ENCODE data around the gene ANKS1A.
"Not testable (repeated sequence)": the region's sequence is repeated elsewhere in the genome, so short reads cannot be mapped to it uniquely, and the experiment has no call there.

Gene ANKS1A

DNA sequence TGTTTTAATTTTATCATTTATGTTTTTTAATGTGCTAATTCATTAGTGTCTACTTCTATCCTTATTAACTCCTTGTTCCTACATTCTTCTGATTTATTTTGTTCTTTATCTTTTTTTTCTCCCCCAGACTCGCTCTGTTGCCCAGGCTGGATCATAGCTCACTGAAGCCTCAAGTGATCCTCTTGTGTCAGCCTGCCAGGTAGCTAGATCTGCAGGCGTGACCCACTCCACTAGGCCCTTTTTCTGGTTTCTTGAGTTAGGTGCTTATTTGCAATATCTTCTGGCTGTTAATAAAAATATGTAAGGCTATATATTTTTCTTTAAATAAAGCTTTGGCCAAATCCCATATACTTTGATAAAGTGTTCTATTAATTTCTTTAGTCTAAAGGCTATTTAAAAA, 4.1 kb upstream of the ANKS1A start:
- Histone ChIP-seq H3K79me1 (ENCODE audit: low read length) (peaks cover 6% of the 10 kb centered on the region), H3K4me1 (ENCODE audit: control insufficient read depth in 1 of 2, insufficient read depth in 2 of 2, low read length in 2 of 2) (peaks cover 0 to 1% of the 10 kb centered on the region in 2 experiments), H3K14ac (ENCODE audit: low read length) (no peak overlapping the region), H3K79me2 (ENCODE audit: control insufficient read depth, insufficient read depth, low read length, poor library complexity) (peaks cover 7% of the 10 kb centered on the region), H2AK5ac (ENCODE audit: low read length) (no peak overlapping the region), H3K18ac (ENCODE audit: low read length) (no peak overlapping the region), H3K27ac (ENCODE audit: low read depth, low read length) (no peak overlapping the region), H3K27me3 (ENCODE audit: insufficient read depth, low read length) (no peaks in the 10 kb centered on the region), H3K4ac (ENCODE audit: low read depth, low read length) (no peak overlapping the region), H2BK12ac (ENCODE audit: low read length) (no peak overlapping the region), H2AFZ (ENCODE audit: insufficient read depth, low read length, poor library complexity) (no peak overlapping the region), H3K23ac (ENCODE audit: low read length) (no peak overlapping the region), H3K4me2 (ENCODE audit: low read length) (no peak overlapping the region), H4K12ac (ENCODE audit: low read depth, low read length) (no peak overlapping the region), H2BK5ac (ENCODE audit: low read depth, low read length, poor library complexity) (no peak overlapping the region), H3K9ac (ENCODE audit: low read length) (no peak overlapping the region), H3K9me3 (ENCODE audit: insufficient read depth, low read depth, low read length) (no peaks in the 10 kb centered on the region), H3K36me3 (ENCODE audit: control insufficient read depth in 1 of 2, insufficient read depth in 2 of 2, low read length in 2 of 2) (peaks cover 3 to 4% of the 10 kb centered on the region in 2 experiments), H4K91ac (ENCODE audit: low read depth, low read length) (no peak overlapping the region), H4K8ac (ENCODE audit: low read depth, low read length) (no peak overlapping the region), H2BK120ac (ENCODE audit: insufficient read depth, low read length, poor library complexity) (no peak overlapping the region), H3K4me3 (ENCODE audit: low read depth, low read length) (no peak overlapping the region)
- WGBS (ENCODE audit: extremely low coverage, insufficient coverage, insufficient read length): no CpG with 5 or more reads among the region's 2 CpGs
- DNase-seq: no peak

DNA sequence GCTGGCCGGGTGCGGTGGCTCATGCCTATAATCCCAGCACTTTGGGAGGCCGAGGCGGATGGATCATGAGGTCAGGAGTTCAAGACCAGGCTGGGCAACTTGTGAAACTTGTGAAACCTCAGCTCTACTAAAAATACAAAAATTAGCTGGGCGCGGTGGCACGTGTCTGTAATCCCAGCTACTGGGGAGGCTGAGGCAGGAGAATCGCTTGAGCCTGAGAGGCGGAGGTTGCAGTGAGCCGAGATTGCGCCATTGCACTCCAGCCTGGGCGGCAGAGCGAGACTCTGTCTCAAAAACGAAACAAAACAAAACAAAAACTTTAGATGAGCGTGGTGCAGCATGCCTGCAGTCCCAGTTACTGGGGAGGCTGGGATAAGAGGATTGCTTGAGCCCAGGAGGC, 3.2 kb upstream of the ANKS1A start:
- not testable (repeated sequence) for H3K79me2 ChIP-seq (ENCODE audit: control insufficient read depth, insufficient read depth, low read length, poor library complexity); H3K9me3 ChIP-seq (ENCODE audit: insufficient read depth, low read depth, low read length); H3K4me2 ChIP-seq (ENCODE audit: low read length); H2BK5ac ChIP-seq (ENCODE audit: low read depth, low read length, poor library complexity); H2BK120ac ChIP-seq (ENCODE audit: insufficient read depth, low read length, poor library complexity); H4K91ac ChIP-seq (ENCODE audit: low read depth, low read length); H3K18ac ChIP-seq (ENCODE audit: low read length); H2AK5ac ChIP-seq (ENCODE audit: low read length); H3K23ac ChIP-seq (ENCODE audit: low read length); H3K79me1 ChIP-seq (ENCODE audit: low read length); H4K8ac ChIP-seq (ENCODE audit: low read depth, low read length); H3K27me3 ChIP-seq (ENCODE audit: insufficient read depth, low read length); H2BK12ac ChIP-seq (ENCODE audit: low read length); H3K27ac ChIP-seq (ENCODE audit: low read depth, low read length); H3K14ac ChIP-seq (ENCODE audit: low read length); H4K12ac ChIP-seq (ENCODE audit: low read depth, low read length); H2AFZ ChIP-seq (ENCODE audit: insufficient read depth, low read length, poor library complexity); H3K4me3 ChIP-seq (ENCODE audit: low read depth, low read length); H3K4me1 ChIP-seq (ENCODE audit: control insufficient read depth in 1 of 2, insufficient read depth in 2 of 2, low read length in 2 of 2); H3K9ac ChIP-seq (ENCODE audit: low read length); H3K4ac ChIP-seq (ENCODE audit: low read depth, low read length); H3K36me3 ChIP-seq (ENCODE audit: control insufficient read depth in 1 of 2, insufficient read depth in 2 of 2, low read length in 2 of 2)
- peak in 1 of 2 donors; percentile 37 for DNase-seq
- WGBS (ENCODE audit: extremely low coverage, insufficient coverage, insufficient read length): no CpG with 5 or more reads among the region's 15 CpGs

DNA sequence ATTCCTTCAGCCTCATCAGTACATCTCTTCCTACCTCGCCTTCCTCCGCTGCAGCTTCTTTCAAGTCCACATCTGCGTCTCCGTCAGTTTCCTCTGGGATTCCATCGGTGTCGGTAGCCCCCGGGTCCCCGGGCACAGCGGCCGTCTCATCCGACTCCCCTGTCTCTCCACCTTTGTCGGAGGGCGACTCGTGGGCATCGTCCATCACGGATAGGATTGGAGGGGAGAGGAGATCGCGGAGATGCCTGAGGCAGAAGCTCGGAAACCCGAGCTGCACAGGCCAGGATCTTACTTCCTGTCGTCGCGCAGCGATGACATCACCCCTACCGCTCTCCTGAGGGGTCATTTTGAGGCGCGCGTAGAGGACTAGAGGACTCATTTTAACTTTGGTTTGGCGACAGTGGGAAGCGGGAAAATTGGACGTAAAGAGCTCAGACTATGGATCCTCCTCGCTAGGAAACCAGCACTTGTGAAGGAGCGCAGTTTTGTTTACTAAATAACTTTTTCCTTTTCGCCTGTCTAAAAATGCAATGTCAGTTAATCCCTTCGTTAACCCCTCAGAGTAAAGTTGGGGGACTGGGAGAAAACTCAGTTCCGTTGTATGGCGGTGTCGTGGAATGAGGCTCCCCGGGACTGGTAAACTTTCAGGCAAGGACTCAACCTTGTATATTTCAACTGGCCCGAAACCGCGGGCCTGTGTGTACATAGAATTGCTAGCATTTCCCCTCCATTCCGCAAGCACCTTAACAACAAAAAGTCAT, 1.1 kb upstream of the ANKS1A start, which contains the start of gene TAF11:
Gene TAF11 (minus strand): TSS at position 290 of the 761 bp plus-strand sequence. CDS start 85 bp downstream, at position 205.
- H3K4me3 ChIP-seq (ENCODE audit: low read depth, low read length): peak within 1 kb of the TSS; percentile 94
- no peak within 1 kb of the TSS for H2AK5ac ChIP-seq (ENCODE audit: low read length)
- H3K9me3 ChIP-seq (ENCODE audit: insufficient read depth, low read depth, low read length): no peaks in the 10 kb centered on the region
- H3K27me3 ChIP-seq (ENCODE audit: insufficient read depth, low read length): no peaks in the 10 kb centered on the region
- no CpG with 5 or more reads among the region's 43 CpGs for WGBS (ENCODE audit: extremely low coverage, insufficient coverage, insufficient read length)
- H3K4ac ChIP-seq (ENCODE audit: low read depth, low read length): peak within 1 kb of the TSS; percentile 27
- peaks cover 0 to 1% of the 10 kb centered on the region in 2 experiments for H3K4me1 ChIP-seq (ENCODE audit: control insufficient read depth in 1 of 2, insufficient read depth in 2 of 2, low read length in 2 of 2)
- H3K4me2 ChIP-seq (ENCODE audit: low read length): peak within 1 kb of the TSS; percentile 88
- peak; percentile 95 to 98 for DNase-seq
- H3K23ac ChIP-seq (ENCODE audit: low read length): no peak within 1 kb of the TSS
- H4K91ac ChIP-seq (ENCODE audit: low read depth, low read length): peak within 1 kb of the TSS; percentile 31
- H3K79me1 ChIP-seq (ENCODE audit: low read length): peaks cover 6% of the 10 kb centered on the region
- peak within 1 kb of the TSS; percentile 20 for H3K14ac ChIP-seq (ENCODE audit: low read length)
- peak within 1 kb of the TSS; percentile 24 for H3K27ac ChIP-seq (ENCODE audit: low read depth, low read length)
- H3K79me2 ChIP-seq (ENCODE audit: control insufficient read depth, insufficient read depth, low read length, poor library complexity): peaks cover 9% of the 10 kb centered on the region
- H3K9ac ChIP-seq (ENCODE audit: low read length): peak within 1 kb of the TSS; percentile 93
- H4K8ac ChIP-seq (ENCODE audit: low read depth, low read length): peak within 1 kb of the TSS; percentile 88
- H2BK12ac ChIP-seq (ENCODE audit: low read length): no peak within 1 kb of the TSS
- no peaks in the 10 kb centered on the region for H3K36me3 ChIP-seq (ENCODE audit: control insufficient read depth in 1 of 2, insufficient read depth in 2 of 2, low read length in 2 of 2)
- H4K12ac ChIP-seq (ENCODE audit: low read depth, low read length): peak within 1 kb of the TSS; percentile 46
- peak within 1 kb of the TSS; percentile 80 for H2AFZ ChIP-seq (ENCODE audit: insufficient read depth, low read length, poor library complexity)
- no peak within 1 kb of the TSS for H2BK120ac ChIP-seq (ENCODE audit: insufficient read depth, low read length, poor library complexity)
- no peak within 1 kb of the TSS for H3K18ac ChIP-seq (ENCODE audit: low read length)
- H2BK5ac ChIP-seq (ENCODE audit: low read depth, low read length, poor library complexity): peak within 1 kb of the TSS; percentile 42

DNA sequence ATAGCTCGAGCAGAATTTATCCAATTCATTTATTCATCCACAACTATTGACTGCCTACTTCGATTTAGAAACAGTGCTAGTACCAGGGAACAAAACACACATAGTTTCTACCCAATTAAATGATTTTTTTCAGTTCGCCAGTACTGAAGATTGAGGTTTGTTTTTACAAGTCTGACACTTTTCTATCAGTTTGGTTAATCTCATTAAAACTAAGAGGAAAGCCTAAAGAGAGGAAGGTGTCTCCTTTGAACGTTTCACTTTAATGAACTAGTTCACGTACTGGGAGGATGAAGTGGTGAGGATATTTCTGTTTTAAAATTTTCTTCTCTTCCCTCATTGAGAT, 570 bp upstream of the ANKS1A start:
- Histone ChIP-seq H2AK5ac (ENCODE audit: low read length) (no peak overlapping the region), H3K4me2 (ENCODE audit: low read length) (peak overlapping the region; percentile 88), H3K4me1 (ENCODE audit: control insufficient read depth in 1 of 2, insufficient read depth in 2 of 2, low read length in 2 of 2) (peaks cover 0 to 1% of the 10 kb centered on the region in 2 experiments), H3K79me1 (ENCODE audit: low read length) (peaks cover 6% of the 10 kb centered on the region), H2BK12ac (ENCODE audit: low read length) (no peak overlapping the region), H3K27me3 (ENCODE audit: insufficient read depth, low read length) (no peaks in the 10 kb centered on the region), H4K91ac (ENCODE audit: low read depth, low read length) (no peak overlapping the region), H3K4me3 (ENCODE audit: low read depth, low read length) (no peak overlapping the region), H3K9me3 (ENCODE audit: insufficient read depth, low read depth, low read length) (no peaks in the 10 kb centered on the region), H3K18ac (ENCODE audit: low read length) (no peak overlapping the region), H2AFZ (ENCODE audit: insufficient read depth, low read length, poor library complexity) (peak overlapping the region; percentile 50), H4K12ac (ENCODE audit: low read depth, low read length) (no peak overlapping the region), H3K14ac (ENCODE audit: low read length) (no peak overlapping the region), H3K9ac (ENCODE audit: low read length) (peak overlapping the region; percentile 55), H3K27ac (ENCODE audit: low read depth, low read length) (peak overlapping the region; percentile 24), H3K23ac (ENCODE audit: low read length) (no peak overlapping the region), H3K79me2 (ENCODE audit: control insufficient read depth, insufficient read depth, low read length, poor library complexity) (peaks cover 9% of the 10 kb centered on the region), H3K4ac (ENCODE audit: low read depth, low read length) (no peak overlapping the region), H3K36me3 (ENCODE audit: control insufficient read depth in 1 of 2, insufficient read depth in 2 of 2, low read length in 2 of 2) (no peaks in the 10 kb centered on the region), H2BK120ac (ENCODE audit: insufficient read depth, low read length, poor library complexity) (no peak overlapping the region), H4K8ac (ENCODE audit: low read depth, low read length) (no peak overlapping the region), H2BK5ac (ENCODE audit: low read depth, low read length, poor library complexity) (no peak overlapping the region)
- no CpG with 5 or more reads among the region's 5 CpGs for whole genome bisulfite sequencing (ENCODE audit: extremely low coverage, insufficient coverage, insufficient read length)
- DNase-seq: no peak

All from trophoblast cell (in vitro differentiated cells and primary cell).